ENCODE data around the gene NUP153. TPM values are rescaled to one million over a fixed set of nuclear protein-coding genes. Genes with fewer than 3 reads are reported as not detected.

NUP153 gene
- polyA plus RNA-seq, 4 donors = 51.9 to 60.8 (median 60.6) TPM

DNA sequence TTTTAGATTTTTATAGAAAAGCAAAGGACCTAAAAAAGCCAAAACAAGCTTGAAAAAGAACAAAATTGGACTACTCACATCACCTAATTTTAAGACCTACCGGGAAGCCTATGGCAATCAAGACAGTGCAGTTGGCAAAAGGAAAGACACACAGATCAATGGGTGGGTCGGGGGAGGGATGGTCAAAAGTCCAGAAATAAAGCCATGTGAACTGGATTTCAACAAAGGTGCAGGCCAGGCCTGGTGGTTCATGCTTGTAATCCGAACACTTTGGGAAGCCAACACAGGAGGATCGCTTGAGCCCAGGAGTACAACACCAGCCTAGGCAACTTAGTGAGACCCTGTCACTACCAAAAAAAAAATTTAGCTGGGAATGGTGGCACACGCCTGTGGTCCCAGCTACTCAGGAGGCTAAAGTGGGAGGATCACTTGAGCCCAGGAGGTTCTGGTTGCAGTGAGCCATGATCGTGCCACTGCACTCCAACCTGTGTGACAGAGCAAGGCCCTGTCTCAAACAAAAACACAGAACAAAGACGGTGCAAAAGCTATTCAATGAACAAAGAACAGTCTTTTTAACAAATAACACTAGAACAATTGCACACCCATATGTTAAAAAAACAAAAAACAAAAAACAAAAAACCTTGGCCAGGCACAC lies 34.5 kb downstream of the NUP153 start:
- DNase-seq (ENCODE audit: low read depth in 4 of 4, low spot score in 3 of 4) = no peak

DNA sequence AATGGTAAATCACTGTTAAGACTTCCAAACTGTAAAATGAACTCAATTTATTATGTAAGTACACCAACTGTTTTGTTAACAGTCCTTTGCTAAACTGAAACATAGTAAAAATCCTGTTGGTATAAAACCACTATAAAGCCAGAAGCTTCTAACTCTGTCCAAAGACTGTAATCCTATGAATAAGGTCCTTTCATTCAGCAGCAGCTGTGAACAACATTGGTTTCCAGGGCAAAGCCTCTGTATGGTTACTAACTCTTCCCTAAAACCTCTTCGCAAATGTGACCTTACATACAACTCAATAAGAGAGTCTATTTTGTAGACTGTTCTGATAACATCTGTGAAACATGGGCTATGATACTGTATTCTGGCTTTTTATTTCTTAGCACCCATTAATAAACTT lies 40.1 kb downstream of the NUP153 start:
- no peak for DNase-seq (ENCODE audit: low read depth in 4 of 4, low spot score in 3 of 4)

DNA sequence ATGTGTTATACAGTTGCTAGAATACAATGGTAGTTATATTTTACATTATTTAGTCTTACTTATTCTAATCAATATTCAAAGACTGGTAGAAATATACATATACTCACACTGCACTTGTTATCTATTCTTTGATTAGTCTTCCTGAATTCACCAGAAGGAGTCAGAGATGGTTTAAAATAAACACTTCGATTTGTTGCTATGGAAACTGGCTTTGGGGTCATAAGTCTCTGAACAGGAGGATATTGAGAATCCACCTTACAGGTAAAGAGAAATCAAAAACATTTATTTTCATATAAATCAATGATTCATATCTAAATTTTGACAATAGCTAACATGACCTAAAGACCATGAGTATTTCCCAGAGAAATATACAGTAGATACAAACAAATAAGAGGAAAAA lies 41.6 kb downstream of the NUP153 start:
- DNase-seq (ENCODE audit: low read depth in 4 of 4, low spot score in 3 of 4) = no peak

DNA sequence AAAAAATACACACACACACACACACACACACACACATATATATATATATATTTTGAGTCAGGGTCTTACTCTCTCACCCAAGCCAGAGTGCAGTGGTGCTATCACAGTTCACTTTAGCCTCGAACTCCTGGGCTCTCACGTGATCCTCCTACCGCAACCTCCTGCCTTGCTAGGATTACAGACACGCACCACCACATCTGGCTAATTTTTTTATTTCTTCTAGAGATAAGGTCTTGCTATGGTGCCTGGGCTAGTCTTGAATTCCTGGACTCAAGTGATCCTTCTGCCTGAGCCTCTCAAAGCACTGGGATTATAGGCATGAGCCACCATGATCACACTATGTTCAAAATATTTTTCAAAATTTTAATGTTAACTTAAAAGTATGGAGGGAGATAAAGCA lies 43.5 kb downstream of the NUP153 start:
- DNase-seq (ENCODE audit: low read depth in 4 of 4, low spot score in 3 of 4) = no peak

DNA sequence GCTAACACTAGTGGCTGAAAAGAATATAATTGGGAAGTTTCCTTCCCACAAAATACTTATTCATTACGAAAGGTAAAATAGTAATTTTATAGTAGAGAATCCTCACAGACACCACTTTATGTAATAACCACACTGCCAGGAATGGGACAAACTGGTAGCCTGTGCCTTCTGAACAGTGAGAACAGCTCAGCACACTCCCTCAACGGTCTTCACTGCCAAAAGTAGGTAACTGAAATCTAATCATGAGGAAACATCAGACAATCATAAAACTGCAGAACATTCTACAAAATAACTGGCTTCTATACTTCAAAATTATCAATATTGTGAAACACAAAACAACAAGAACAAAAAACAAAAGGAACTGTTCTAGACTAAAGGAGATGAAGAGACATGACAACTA lies 44.1 kb downstream of the NUP153 start:
- no peak for DNase-seq (ENCODE audit: low read depth in 4 of 4, low spot score in 3 of 4)

DNA sequence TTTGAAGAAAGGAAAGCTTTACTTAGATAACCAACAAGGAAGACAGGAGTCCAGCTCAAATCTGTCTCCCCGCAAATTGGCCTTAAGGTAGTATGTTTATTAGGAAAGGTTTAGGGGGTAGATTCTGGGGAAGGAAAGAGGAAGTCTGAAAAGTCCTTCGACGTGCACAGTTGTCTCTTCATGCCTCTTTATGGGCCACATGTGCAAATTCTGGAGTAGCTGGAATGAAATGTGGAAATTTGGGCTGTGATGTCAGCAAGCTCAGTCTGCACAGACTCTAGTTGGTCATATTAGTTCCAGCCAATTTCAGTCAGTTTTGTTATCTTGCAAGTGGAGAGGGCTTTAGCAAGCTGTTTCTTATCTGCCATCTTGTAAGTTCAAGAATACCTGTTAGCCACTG lies 50.1 kb downstream of the NUP153 start:
- DNase-seq (ENCODE audit: low read depth in 4 of 4, low spot score in 3 of 4) = no peak

DNA sequence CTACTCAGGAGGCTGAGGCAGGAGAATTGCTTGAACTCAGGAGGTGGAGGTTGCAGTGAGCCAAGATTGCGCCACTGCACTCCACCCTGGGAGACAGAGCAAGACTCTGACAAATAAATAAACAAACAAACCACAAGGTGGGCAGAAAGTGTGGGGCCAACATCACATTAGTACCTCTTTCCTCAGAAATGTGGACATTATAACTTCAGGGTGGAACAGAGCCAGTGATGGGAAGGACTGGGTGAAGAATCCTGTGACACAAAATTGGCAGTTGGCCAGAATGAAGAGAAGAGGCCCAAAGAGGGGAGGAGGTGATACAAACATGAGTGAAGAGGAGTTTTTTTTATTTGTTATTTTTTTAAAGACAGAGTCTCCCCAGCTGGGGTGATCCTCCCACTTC lies 50.6 kb downstream of the NUP153 start:
- no peak for DNase-seq (ENCODE audit: low read depth in 4 of 4, low spot score in 3 of 4)

DNA sequence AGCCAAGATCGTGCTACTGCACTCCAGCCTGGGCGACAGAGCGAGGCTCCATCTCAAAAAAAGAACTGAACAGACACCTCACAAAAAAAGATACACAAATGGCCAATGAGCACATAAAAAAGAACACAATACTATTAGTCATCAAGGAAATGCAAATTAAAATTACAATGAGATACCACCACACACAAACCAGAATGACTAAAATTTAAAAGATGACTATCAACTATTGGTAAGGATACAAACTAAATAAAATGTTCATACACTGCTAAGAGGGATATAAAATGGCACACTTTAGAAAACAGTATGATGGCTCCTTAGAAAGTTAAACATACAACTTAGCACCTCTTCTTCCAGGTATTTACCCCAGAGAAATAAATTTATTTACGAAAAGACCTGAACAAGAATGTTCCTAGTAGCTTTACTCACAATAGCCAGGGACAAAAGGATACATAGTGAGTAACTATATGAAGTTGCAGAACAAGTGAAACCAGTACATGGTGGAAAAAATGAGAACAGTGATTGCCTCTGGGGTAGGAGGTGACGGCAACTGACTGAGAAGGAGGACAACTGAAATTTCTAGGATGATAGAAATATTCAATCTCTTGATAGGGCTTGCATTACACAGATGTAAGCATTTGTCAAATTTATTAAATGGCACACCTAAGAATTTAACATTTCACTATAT lies 53.4 kb downstream of the NUP153 start:
- DNase-seq (ENCODE audit: low read depth in 4 of 4, low spot score in 3 of 4) = no peak

DNA sequence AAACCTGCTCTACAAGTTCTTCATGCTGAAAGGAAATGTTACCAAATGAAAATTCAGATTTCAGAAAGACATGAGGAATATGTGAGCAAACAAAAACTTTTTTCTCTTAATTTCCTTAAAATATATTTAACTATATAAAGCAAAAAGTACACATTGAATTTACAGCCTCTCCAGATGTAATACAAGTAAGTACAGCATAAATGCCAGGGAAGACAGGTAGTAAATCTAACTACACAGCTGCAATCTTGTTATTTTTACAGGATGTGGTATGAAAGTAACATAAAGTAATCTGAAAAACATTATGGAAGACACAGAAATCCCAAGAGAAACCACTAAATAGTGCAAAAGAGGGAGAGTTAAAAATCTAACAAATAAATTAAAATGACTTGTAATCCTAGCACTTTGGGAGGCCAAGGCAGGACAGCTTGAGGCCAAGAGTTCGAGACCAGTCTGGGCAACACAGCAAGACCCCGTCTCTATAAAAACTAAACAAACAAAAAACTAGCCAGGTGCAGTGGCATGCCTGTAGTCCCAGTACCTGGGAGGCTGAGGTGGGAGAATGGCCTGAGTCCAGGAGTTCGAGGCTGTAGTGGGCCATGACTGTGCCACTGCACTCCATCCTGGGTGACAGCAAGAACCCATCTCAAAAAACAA lies 55.9 kb downstream of the NUP153 start:
- peak in 1 of 4 donors; percentile 17 for DNase-seq (ENCODE audit: low read depth in 4 of 4, low spot score in 3 of 4)

DNA sequence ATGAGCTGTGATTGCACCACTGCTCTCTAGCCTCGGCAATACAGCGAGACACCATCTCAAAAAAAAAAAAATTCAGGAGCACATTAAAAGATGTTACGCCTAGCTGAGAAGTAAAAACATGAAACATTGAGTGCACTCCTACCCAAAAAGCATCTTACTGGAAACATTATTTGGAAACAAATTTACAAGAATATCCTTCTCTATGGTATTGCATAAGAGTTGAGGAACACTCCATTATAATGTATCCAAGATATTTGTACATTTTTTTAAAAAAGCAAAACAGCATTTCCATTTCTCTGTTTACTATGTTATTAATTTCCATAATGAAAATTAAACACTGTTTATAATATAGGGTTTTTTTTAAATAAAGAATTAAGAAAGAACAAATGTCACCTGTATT lies 58.0 kb downstream of the NUP153 start:
- DNase-seq (ENCODE audit: low read depth in 4 of 4, low spot score in 3 of 4) = no peak

DNA sequence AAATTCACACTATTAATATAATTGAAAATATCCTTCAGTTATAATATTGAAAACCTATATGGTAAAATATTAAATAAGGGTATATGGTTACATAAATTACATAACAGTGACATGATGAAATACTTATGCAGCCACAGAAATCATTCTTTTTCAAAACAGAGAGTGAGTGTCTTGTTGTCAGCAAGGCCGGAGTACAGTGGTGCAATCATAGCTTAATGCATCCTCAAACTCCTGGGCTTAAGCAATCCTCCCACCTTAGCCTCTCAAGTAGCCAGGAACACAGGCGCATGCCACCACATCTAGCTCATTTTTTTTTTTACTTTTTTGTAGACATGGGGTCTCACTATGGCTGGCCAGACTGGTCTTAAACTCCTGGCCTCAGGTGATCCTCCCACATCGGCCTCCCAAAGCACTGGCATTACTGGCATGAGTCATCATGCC lies 66.2 kb downstream of the NUP153 start:
- no peak for DNase-seq (ENCODE audit: low read depth in 4 of 4, low spot score in 3 of 4)

DNA sequence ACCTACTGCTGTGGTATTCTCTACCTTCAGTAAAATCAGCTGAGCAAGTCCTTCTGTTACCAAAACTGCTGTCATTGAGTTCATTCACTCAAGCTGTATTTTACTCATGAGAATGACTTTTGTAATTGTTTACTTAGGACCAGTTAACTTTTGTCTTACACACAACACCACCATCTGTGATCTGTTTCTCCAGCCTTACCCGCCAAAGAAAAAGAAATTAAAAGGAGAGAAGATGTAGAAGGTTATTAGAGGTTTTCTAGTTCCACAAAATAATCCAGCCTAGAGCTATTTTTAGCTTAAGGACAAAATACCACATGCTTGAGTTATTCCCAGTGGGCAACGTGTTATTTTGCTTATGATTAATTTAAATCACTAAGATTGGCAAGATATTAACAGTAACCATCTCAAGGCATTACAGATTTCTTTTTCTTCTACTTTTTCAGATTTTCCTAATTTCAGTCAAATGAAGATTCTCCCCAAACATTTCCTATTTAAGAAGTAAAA lies 68.5 kb downstream of the NUP153 start:
- DNase-seq (ENCODE audit: low read depth in 4 of 4, low spot score in 3 of 4) = no peak

DNA sequence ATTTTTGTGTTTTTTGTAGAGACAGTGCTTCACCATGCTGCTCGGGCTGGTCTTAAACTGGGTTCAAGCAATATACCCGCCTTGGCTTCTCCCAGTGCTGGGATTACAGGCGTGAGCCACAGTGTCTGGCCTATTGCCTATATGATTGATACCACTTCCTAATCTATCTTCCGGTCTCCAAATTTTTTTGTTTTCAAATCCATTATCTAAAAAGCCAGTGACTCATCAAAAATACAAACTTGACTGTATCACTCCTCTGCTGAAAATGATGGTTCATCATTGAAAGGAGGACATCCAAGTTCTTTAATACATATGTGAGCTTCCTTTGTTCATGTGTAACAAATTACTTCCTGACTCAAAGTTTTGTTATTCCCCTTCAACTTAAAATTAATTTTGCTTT lies 71.2 kb downstream of the NUP153 start:
- DNase-seq (ENCODE audit: low read depth in 4 of 4, low spot score in 3 of 4) = no peak

DNA sequence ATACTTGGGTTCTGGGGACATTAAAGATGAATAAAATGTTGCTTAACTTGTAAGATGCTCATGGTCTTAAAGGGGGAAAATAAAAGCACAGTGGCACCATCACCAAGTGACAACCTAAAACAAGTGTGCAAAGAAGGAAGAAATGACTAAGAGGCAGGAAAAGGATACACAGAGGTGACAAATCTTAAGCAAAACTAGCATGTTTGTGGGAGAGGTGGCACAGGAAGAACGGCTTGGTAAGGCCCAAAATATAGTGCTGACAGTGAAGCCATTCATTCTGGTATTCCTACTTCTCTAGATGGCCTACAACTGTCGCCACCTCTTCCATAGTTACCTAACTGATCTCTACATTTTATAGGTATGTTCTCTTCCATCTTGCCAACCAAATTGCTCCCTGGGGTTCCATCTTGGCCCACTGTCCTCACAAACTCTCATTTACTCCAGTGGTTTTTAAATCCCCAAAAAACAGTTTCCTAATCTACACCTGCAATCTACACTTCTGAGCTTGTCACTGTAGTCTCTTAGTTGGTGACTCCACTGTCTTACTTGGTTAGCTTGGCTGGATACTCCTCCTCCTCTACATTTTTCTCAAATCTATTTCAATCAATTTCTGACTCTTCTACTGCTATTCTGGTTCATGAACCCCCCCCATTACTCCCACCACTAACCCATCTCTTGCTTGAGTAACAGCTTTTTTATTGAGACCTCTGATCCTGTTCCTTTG lies 73.1 kb downstream of the NUP153 start:
- DNase-seq (ENCODE audit: low read depth in 4 of 4, low spot score in 3 of 4) = no peak

DNA sequence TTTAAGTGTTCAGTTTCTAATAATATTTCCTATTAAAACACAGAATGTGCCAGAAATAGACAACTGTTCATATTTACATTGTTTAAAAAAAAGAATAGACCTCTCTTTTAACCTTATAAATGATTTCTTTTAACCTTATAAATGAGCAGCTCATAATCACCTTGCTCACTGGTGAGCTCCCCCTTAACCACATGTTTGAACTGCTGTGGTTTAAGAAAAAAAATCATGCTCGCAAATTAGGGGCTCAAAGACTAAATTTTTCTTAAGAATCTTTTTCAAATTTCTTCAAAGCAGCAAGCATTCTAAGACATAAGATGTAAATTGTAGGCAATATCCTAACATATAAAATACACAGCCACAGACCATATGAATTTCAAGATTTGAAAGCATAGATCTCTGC lies 73.8 kb downstream of the NUP153 start:
- DNase-seq (ENCODE audit: low read depth in 4 of 4, low spot score in 3 of 4) = no peak

DNA sequence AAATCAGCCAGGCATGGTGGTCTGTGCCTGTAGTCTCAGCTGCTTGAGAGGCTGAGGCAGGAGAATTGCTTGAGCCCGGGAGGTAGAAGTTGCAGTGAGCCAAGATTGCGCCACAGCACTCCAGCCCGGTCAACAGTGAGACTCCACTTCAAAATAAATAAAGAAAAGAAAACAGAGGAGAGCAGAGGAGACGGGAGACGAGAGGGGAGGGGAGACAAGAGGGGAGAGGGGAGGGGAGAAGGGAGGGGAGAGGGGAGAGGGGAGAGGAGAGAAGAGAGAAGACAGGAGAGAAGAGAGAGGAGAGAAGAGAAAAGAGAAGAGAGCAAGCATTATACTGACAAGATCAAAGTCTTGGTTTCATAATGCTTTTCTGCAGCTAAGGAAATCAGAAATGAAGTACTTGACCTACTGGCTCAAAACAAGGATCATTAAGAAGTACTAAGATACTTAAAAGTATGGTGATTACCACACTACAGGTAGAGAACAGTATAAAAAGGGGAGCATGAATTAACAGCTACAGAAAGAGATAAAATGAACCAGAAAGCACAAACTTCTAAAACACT lies 76.1 kb downstream of the NUP153 start:
- no peak for DNase-seq (ENCODE audit: low read depth in 4 of 4, low spot score in 3 of 4)

DNA sequence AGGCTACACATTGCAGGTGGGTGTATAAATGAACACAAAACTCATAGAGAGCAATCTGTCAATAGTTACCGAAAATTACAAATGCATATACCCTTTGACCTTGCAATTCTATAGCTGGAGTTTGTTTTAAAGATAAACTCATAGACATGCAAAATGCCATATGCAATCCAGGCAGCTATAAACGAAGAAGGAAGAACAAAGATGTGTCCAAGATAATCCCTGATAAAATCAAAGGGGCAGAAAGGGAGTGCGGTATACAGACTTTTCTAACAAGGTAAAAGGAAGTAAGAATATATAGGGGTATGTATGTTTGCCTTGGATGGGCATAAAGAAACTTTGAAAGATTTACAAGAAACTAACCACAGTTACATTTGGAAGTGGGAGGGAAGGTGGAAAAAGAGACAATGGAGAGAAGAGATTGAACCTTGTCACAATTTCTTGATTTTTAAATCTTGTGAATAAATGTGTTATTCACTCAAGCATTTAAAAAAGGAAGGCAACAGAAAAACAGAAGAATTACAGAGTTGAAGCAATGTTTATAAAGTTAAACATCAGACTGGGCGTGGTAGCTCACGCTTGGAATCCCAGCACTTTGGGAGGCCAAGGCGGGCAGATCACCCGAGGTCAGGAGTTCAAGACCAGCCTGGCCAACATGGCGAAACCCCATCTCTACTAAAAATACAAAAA lies 76.8 kb downstream of the NUP153 start:
- DNase-seq (ENCODE audit: low read depth in 4 of 4, low spot score in 3 of 4) = no peak

DNA sequence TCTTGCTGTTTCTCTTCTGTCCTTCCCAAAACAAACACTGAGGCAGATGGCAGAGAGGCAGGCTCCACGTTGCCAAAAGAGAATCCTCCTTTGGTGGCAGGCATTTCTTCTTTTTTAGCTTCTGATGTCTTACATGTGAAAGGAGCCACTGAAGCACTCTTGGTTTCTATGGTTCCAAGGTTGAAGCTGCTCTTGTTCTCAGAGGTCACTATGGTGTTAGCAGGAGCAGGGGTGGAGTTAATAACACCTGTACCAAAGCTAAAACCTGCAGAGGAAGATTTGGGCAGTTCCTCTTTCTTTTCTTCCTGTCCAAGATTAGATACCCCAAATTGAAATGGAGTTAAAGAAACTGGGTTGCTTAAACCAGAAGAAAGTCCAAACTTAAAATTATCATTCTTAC lies 77.9 kb downstream of the NUP153 start:
- no peak for DNase-seq (ENCODE audit: low read depth in 4 of 4, low spot score in 3 of 4)

DNA sequence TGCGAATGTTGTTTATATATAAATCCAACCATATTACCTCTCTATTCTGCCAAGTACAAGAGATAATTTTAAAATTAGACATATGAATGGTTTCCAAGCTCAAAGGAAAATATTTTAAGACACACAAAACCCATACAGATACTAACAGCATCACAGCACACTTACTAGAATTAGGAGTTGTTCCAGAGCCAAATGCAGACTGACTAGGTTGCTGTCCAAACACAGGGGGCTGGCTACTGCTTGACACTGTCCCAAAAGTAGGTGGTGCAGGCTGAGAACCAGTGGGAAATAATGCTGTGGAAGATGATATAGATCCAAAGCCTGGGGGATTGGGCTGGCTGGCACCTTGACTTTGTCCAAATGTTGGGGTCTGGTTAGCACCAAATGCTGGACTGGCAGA lies 82.3 kb downstream of the NUP153 start:
- no peak for DNase-seq (ENCODE audit: low read depth in 4 of 4, low spot score in 3 of 4)

DNA sequence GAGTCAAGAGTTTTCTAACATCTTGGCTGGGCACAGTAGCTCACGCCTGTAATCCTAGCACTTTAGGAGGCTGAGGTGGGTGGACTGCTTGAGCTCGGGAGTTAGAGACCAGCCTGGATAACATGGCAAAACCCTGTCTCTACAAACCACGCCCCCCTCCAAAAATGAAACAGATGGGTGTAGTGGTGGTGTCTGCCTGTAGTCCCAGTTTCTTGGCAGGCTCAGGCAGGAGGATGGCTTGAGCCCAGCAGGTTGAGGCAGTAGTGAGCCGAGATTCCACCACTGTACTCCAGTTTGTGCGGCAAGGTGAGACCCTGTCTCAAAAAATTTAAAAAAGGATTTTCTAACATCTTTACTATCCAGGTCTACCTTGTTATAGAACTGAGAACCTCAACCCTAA lies 84.6 kb downstream of the NUP153 start:
- DNase-seq (ENCODE audit: low read depth in 4 of 4, low spot score in 3 of 4) = no peak

Measured in right renal pelvis (tissue), 4 donors.